Lung (tissue), 12 donors: ENCODE data around the gene ARSI. TPM values are rescaled to one million over a fixed set of nuclear protein-coding genes. Genes with fewer than 3 reads are reported as not detected.

Experiments used
- ATAC-seq: fragments of 200-7000 bp; cut with Tn5 transposase; one replicate; pipeline ENCODE4 v1.9.1; 2020; ENCODE audit warnings: moderate number of reproducible peaks; ENCODE audit not compliant: insufficient read depth, low FRiP score
- DNase-seq, 3 donors: peaks; one replicate each; pipeline ENCODE4 v3.0.0-alpha.2; 2013 to 2017
- H3K27ac ChIP-seq, 2 donors: one replicate each; pipeline ENCODE4 v1.5.1; 2013; ENCODE audit warnings: mild to moderate bottlenecking in 2 of 2, moderate library complexity in 2 of 2, control low read depth in 1 of 2, inconsistent platforms in 1 of 2, low read depth in 1 of 2, low read length in 1 of 2
- H3K27me3 ChIP-seq, 3 donors: one replicate each; pipeline ENCODE4 v1.5.1; 2013; ENCODE audit warnings: low read length in 2 of 3; ENCODE audit not compliant: control insufficient read depth in 3 of 3, insufficient read depth in 3 of 3
- H3K36me3 ChIP-seq, 4 donors: one replicate each; pipeline ENCODE4 v1.5.1; 2013; ENCODE audit warnings: low read length in 4 of 4, mild to moderate bottlenecking in 1 of 4, moderate library complexity in 1 of 4; ENCODE audit not compliant: control insufficient read depth in 4 of 4, insufficient read depth in 4 of 4
- H3K4me1 ChIP-seq, 5 donors: one replicate each; pipeline ENCODE4 v1.5.1; 2013; ENCODE audit warnings: low read length in 5 of 5, mild to moderate bottlenecking in 2 of 5, moderate library complexity in 1 of 5; ENCODE audit not compliant: control insufficient read depth in 5 of 5, insufficient read depth in 5 of 5
- H3K4me3 ChIP-seq: one replicate; pipeline ENCODE4 v1.5.1; 2013; ENCODE audit warnings: mild to moderate bottlenecking, control low read depth, moderate library complexity
- H3K9ac ChIP-seq, 2 donors: one replicate each; pipeline ENCODE4 v1.5.1; 2013; ENCODE audit warnings: low read length in 2 of 2, control low read depth in 1 of 2; ENCODE audit not compliant: insufficient read depth in 1 of 2
- H3K9me3 ChIP-seq, 4 donors: one replicate each; pipeline ENCODE4 v1.5.1; 2013; ENCODE audit warnings: low read length in 3 of 4, mild to moderate bottlenecking in 1 of 4, moderate library complexity in 1 of 4; ENCODE audit not compliant: control insufficient read depth in 4 of 4, insufficient read depth in 3 of 4
- WGBS, 2 donors: extraction: QIAGEN DNeasy Blood & Tissue Kit; methylation state at CpG; one replicate each; pipeline ENCODE4 v1.1.7; 2013; 5-methylcytosine and 5-hydroxymethylcytosine counted together
- polyA plus RNA-seq, 2 donors: library from polyadenylated mRNA; stranded (reverse); fragments of 200-250 nt; gene quantifications; one replicate each; pipeline ENCODE4 v1.2.1, GENCODE V29; 2013
- total RNA-seq, 2 donors: library from RNA; depleted of rRNA in 1 of 2; stranded (reverse); fragments of >200 nt in 1 of 2; gene quantifications; one replicate each; pipeline ENCODE4 v1.2.1, GENCODE V29; 2014 to 2021
- TF ChIP-seq, protein P1 (sequence below): IDR thresholded peaks from 2 replicates; pipeline ENCODE4 v1.5.1; 2012; ENCODE audit warnings: mild to moderate bottlenecking; ENCODE audit errors: control extremely low read depth, extremely low read depth
- donor health status: control.
- donor health status: control.
- donor health status: Bipolar disorder and iron deficiency.
- donor health status: healthy.
- donor health status: DM: yes; HTN: yes; CAD: no.

Gene ARSI
- total and polyA plus RNA-seq, 4 donors: 0.91 to 15.4 (median 4.1) TPM

- no peak overlapping the region for H3K4me3 ChIP-seq
- H3K27ac ChIP-seq: no peak overlapping the region
- 83 to 93% methylated on average over 10 of the region's 10 CpGs for WGBS, 2 donors
- no peak overlapping the region for H3K9ac ChIP-seq
- ATAC-seq: no peak
- H3K36me3 ChIP-seq: peaks cover 0 to 11% (median 0%) of the 10 kb centered on the region in 4 donors
- TF ChIP-seq, protein P1, sequence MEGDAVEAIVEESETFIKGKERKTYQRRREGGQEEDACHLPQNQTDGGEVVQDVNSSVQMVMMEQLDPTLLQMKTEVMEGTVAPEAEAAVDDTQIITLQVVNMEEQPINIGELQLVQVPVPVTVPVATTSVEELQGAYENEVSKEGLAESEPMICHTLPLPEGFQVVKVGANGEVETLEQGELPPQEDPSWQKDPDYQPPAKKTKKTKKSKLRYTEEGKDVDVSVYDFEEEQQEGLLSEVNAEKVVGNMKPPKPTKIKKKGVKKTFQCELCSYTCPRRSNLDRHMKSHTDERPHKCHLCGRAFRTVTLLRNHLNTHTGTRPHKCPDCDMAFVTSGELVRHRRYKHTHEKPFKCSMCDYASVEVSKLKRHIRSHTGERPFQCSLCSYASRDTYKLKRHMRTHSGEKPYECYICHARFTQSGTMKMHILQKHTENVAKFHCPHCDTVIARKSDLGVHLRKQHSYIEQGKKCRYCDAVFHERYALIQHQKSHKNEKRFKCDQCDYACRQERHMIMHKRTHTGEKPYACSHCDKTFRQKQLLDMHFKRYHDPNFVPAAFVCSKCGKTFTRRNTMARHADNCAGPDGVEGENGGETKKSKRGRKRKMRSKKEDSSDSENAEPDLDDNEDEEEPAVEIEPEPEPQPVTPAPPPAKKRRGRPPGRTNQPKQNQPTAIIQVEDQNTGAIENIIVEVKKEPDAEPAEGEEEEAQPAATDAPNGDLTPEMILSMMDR: no peak
- H3K4me1 ChIP-seq: peaks cover 0 to 48% (median 7%) of the 10 kb centered on the region in 5 donors
- no peak for DNase-seq
- H3K27me3 ChIP-seq: no peaks in the 10 kb centered on the region
- H3K9me3 ChIP-seq: no peaks in the 10 kb centered on the region
Observed at GRCh38 chr5:150294551-150295071, 8.1 kb downstream of the ARSI start.

GRCh38 chr5:150293091-150293941 is 9.4 kb downstream of the ARSI start:
- DNase-seq (peak in 1 of 3 donors; percentile 23), ATAC-seq (no peak)
- H3K4me3 ChIP-seq: no peak overlapping the region
- H3K27me3 ChIP-seq: no peaks in the 10 kb centered on the region
- H3K4me1 ChIP-seq: peaks cover 0 to 37% (median 7%) of the 10 kb centered on the region in 5 donors
- no peak overlapping the region for H3K9ac ChIP-seq
- peaks cover 0 to 11% (median 1%) of the 10 kb centered on the region in 4 donors for H3K36me3 ChIP-seq
- TF ChIP-seq, protein P1: no peak
- H3K27ac ChIP-seq: no peak overlapping the region
- WGBS, 2 donors: 81 to 84% methylated on average over 19 of the region's 19 CpGs
- H3K9me3 ChIP-seq: no peaks in the 10 kb centered on the region

DNA sequence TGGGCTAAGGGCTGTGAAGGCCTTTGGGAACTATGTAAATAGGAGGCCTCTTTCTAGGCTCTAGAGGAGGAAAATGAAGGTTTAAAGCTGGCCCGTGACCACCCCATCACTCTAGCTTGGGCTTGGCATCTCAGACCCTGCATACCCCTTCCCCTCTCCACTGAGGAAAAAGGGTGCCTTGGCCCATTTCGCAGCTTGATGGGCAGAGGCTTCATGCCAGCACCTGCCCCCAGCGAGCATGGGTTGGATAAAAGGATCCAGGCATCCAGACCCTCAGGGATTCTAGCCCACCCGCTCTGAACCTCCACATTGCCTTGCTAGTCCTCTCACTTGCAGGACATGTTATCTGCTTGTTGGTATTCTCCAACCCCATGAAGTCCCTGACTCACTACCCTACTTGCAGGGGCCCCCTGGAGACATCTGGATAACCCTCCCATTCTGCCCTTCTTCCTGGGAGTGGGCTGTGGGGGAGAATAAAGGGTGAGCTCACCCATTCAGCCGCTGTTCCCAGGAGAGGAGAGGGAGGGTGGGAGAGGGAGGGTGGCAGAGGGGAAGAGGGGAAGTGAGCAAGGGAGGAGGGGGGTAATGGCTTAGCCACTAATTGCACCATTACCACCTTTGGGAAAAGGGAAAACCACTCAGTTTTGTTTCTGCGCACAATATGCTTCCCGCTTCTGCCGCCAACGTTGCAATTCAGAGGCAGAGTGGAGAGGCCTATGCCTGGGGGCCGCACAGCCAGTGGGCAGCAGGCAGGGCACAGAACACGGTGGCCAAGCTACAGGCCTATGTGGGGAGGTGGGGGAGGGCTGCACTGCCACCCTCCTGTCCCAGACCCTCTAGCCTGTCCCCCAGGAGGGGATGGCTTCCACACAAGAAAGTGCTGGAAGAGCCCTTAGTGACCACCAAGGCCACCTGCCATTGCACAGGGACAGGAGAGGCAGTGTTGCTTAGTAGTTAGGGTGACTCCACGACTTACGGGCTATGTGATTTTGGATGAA is 11.0 kb downstream of the ARSI start:
- DNase-seq (no peak), ATAC-seq (no peak)
- H3K4me3 ChIP-seq: no peak overlapping the region
- H3K9me3 ChIP-seq: no peaks in the 10 kb centered on the region
- peaks cover 0 to 37% (median 7%) of the 10 kb centered on the region in 5 donors for H3K4me1 ChIP-seq
- 61 to 78% methylated on average over 13 of the region's 13 CpGs for WGBS, 2 donors
- H3K36me3 ChIP-seq: peaks cover 0 to 2% (median 1%) of the 10 kb centered on the region in 4 donors
- no peak overlapping the region for H3K27ac ChIP-seq
- H3K27me3 ChIP-seq: no peaks in the 10 kb centered on the region
- H3K9ac ChIP-seq: no peak overlapping the region
- TF ChIP-seq, protein P1: no peak
